SK-N-SH treated with all-trans-retinoic acid at 6 μM for 48 hours (cell line): ENCODE results near the gene CCDC194.
A peak's percentile ranks its signal among the peaks of the same experiment; 100 is the strongest.

ENCODE experiments used
- ATAC-seq: fragments of 200-7000 bp; cut with Tn5 transposase; 3 replicates; pipeline ENCODE4 v1.9.1; 2020; ENCODE audit warnings: mild to moderate bottlenecking, moderate library complexity
- ARNTL ChIP-seq: fragments of 450-650 bp; formaldehyde crosslinking; IDR thresholded peaks from 2 replicates; pipeline ENCODE4 v1.5.0; 2020; ENCODE audit warnings: low read depth, mild to moderate bottlenecking, moderate library complexity, borderline replicate concordance
- BACH2 ChIP-seq: fragments of 250-450 bp; sonication (Bioruptor Pico); IDR thresholded peaks from 2 replicates; pipeline ENCODE4 v1.9.0; 2021; ENCODE audit warnings: mild to moderate bottlenecking, borderline replicate concordance
- CREB5 ChIP-seq: fragments of 250-450 bp; sonication (Bioruptor Pico); IDR thresholded peaks from 2 replicates; pipeline ENCODE4 v1.5.1; 2020; ENCODE audit warnings: low read depth, mild to moderate bottlenecking, moderate library complexity
- CSDC2 ChIP-seq: fragments of 250-450 bp; sonication (Bioruptor Pico); IDR thresholded peaks from 2 replicates; pipeline ENCODE4 v1.5.0; 2020; ENCODE audit warnings: mild to moderate bottlenecking, moderate library complexity
- CSRNP3 ChIP-seq: fragments of 250-450 bp; sonication (Bioruptor Pico); IDR thresholded peaks from 2 replicates; pipeline ENCODE4 v1.5.1; 2021; ENCODE audit warnings: mild to moderate bottlenecking, moderate library complexity
- ESRRG ChIP-seq: fragments of 250-450 bp; sonication (Bioruptor Pico); IDR thresholded peaks from 2 replicates; pipeline ENCODE4 v1.6.1; 2021; ENCODE audit warnings: mild to moderate bottlenecking
- GLIS3 ChIP-seq: fragments of 250-450 bp; sonication (Bioruptor Pico); IDR thresholded peaks from 2 replicates; pipeline ENCODE4 v1.5.0; 2020; ENCODE audit warnings: mild to moderate bottlenecking, moderate library complexity
- ISL1 ChIP-seq: fragments of 250-450 bp; sonication (Bioruptor Pico); IDR thresholded peaks from 2 replicates; pipeline ENCODE4 v2.1.2; 2022; ENCODE audit warnings: mild to moderate bottlenecking, moderate library complexity
- OSR1 ChIP-seq: fragments of 250-450 bp; sonication (Bioruptor Pico); IDR thresholded peaks from 2 replicates; pipeline ENCODE4 v1.8.0; 2022; ENCODE audit warnings: moderate library complexity, mild to moderate bottlenecking, inconsistent platforms
- PATZ1 ChIP-seq: fragments of 250-450 bp; sonication (Bioruptor Pico); IDR thresholded peaks from 2 replicates; pipeline ENCODE4 v1.8.0; 2020; ENCODE audit warnings: mild to moderate bottlenecking, moderate library complexity, borderline replicate concordance
- PPARA ChIP-seq: fragments of 250-450 bp; sonication (Bioruptor Pico); IDR thresholded peaks from 2 replicates; pipeline ENCODE4 v1.5.0; 2020; ENCODE audit warnings: mild to moderate bottlenecking, borderline replicate concordance
- RARB ChIP-seq: fragments of 250-450 bp; sonication (Bioruptor Pico); IDR thresholded peaks from 2 replicates; pipeline ENCODE4 v1.8.0; 2021; ENCODE audit warnings: mild to moderate bottlenecking, moderate library complexity
- SNAI2 ChIP-seq: fragments of 250-450 bp; sonication (Bioruptor Pico); IDR thresholded peaks from 2 replicates; pipeline ENCODE4 v1.5.0; 2020; ENCODE audit warnings: mild to moderate bottlenecking, moderate library complexity
- TCF4 ChIP-seq: fragments of 250-450 bp; sonication (Bioruptor Pico); IDR thresholded peaks from 2 replicates; pipeline ENCODE4 v1.8.0; 2021; ENCODE audit warnings: mild to moderate bottlenecking, moderate library complexity, borderline replicate concordance
- TOX ChIP-seq: fragments of 250-450 bp; sonication (Bioruptor Pico); IDR thresholded peaks from 2 replicates; pipeline ENCODE4 v1.8.0; 2021; ENCODE audit warnings: mild to moderate bottlenecking, moderate library complexity, borderline replicate concordance
- ZC3H10 ChIP-seq: fragments of 250-450 bp; sonication (Bioruptor Pico); IDR thresholded peaks from 2 replicates; pipeline ENCODE4 v1.5.1; 2021; ENCODE audit warnings: mild to moderate bottlenecking, moderate library complexity
- ZFP3 ChIP-seq: fragments of 250-450 bp; sonication (Bioruptor Pico); IDR thresholded peaks from 2 replicates; pipeline ENCODE4 v1.5.0; 2020; ENCODE audit warnings: mild to moderate bottlenecking, moderate library complexity
- ZFP30 ChIP-seq: fragments of 450-650 bp; formaldehyde crosslinking; IDR thresholded peaks from 2 replicates; pipeline ENCODE4 v1.5.0; 2022; ENCODE audit warnings: mild to moderate bottlenecking, moderate library complexity
- ZNF70 ChIP-seq: fragments of 450-650 bp; formaldehyde crosslinking; IDR thresholded peaks from 2 replicates; pipeline ENCODE4 v1.5.0; 2020; ENCODE audit warnings: mild to moderate bottlenecking, moderate library complexity
- ZNF8 ChIP-seq: fragments of 450-650 bp; formaldehyde crosslinking; IDR thresholded peaks from 2 replicates; pipeline ENCODE4 v1.5.0; 2020; ENCODE audit warnings: mild to moderate bottlenecking, moderate library complexity
- TF ChIP-seq, protein P1 (sequence below): fragments of 250-450 bp; sonication (Bioruptor Pico); IDR thresholded peaks from 2 replicates; pipeline ENCODE4 v1.5.0; 2020; ENCODE audit warnings: mild to moderate bottlenecking, moderate library complexity
- TF ChIP-seq, protein P2 (sequence below): fragments of 250-450 bp; sonication (Bioruptor Pico); IDR thresholded peaks from 2 replicates; pipeline ENCODE4 v1.8.0; 2021; ENCODE audit warnings: low read depth, mild to moderate bottlenecking, moderate library complexity, borderline replicate concordance

Gene CCDC194

GRCh38 chr19:17404015-17404414, 10.0 kb upstream of the CCDC194 start:
- TF ChIP-seq TCF4 (CRISPR knock-in tag) (no peak), CSDC2 (CRISPR knock-in tag) (no peak), ZNF8 (CRISPR knock-in tag) (no peak), ESRRG (CRISPR knock-in tag) (no peak), ZFP3 (no peak), RARB (CRISPR knock-in tag) (no peak), CREB5 (CRISPR knock-in tag) (no peak), GLIS3 (CRISPR knock-in tag) (no peak), ZNF70 (no peak), PPARA (CRISPR knock-in tag) (no peak)
- TF ChIP-seq, protein P1, sequence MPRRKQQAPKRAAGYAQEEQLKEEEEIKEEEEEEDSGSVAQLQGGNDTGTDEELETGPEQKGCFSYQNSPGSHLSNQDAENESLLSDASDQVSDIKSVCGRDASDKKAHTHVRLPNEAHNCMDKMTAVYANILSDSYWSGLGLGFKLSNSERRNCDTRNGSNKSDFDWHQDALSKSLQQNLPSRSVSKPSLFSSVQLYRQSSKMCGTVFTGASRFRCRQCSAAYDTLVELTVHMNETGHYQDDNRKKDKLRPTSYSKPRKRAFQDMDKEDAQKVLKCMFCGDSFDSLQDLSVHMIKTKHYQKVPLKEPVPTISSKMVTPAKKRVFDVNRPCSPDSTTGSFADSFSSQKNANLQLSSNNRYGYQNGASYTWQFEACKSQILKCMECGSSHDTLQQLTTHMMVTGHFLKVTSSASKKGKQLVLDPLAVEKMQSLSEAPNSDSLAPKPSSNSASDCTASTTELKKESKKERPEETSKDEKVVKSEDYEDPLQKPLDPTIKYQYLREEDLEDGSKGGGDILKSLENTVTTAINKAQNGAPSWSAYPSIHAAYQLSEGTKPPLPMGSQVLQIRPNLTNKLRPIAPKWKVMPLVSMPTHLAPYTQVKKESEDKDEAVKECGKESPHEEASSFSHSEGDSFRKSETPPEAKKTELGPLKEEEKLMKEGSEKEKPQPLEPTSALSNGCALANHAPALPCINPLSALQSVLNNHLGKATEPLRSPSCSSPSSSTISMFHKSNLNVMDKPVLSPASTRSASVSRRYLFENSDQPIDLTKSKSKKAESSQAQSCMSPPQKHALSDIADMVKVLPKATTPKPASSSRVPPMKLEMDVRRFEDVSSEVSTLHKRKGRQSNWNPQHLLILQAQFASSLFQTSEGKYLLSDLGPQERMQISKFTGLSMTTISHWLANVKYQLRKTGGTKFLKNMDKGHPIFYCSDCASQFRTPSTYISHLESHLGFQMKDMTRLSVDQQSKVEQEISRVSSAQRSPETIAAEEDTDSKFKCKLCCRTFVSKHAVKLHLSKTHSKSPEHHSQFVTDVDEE (CRISPR knock-in tag), result no peak
- no peak for ATAC-seq

DNA sequence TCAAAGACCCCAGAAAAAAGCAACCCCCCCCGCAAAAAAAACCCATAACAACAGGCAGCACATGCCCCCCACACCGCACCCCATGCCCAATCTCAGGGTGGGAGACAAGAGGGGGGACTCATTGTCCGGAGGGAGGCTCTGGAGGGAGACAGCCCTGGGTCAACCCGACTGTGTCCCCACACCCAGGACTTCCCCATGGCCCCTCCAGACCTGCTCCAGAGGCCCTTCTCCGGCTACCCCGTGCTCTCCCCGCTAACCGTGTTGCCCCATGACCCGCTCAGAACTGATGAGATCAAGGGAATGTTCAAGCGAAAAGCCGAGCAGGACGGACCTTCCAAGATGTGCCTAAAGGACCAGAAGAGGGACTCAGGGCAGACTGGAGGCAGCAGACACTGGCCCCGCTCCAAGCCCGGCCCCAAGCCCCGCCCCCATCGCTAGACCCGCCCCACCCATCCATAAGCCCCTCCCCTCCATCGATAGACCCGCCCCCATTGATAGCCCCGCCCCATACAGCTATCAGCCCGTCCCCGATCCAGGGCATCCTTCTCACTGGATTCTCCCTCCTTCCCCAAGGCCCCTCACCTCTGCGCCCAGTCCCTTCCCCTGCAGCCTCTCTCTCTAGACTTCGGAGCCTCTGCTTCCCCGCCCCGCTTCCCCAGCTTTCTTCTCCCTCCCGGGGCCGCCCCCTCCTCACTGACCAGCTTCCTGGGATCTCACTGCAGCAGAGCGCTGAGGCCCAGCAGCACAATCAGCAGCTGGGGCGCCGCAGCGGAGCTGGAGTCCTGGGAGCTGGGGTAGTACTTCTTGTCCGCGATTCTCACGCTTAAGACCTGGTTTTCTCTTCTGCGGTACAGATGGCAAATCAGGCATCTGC, 9.2 kb upstream of the CCDC194 start:
- TF ChIP-seq BACH2 (CRISPR knock-in tag), result no peak
- TF ChIP-seq ZNF70, result no peak
- TF ChIP-seq CSRNP3, result no peak
- no peak for TF ChIP-seq ESRRG (CRISPR knock-in tag)
- TF ChIP-seq, protein P2, sequence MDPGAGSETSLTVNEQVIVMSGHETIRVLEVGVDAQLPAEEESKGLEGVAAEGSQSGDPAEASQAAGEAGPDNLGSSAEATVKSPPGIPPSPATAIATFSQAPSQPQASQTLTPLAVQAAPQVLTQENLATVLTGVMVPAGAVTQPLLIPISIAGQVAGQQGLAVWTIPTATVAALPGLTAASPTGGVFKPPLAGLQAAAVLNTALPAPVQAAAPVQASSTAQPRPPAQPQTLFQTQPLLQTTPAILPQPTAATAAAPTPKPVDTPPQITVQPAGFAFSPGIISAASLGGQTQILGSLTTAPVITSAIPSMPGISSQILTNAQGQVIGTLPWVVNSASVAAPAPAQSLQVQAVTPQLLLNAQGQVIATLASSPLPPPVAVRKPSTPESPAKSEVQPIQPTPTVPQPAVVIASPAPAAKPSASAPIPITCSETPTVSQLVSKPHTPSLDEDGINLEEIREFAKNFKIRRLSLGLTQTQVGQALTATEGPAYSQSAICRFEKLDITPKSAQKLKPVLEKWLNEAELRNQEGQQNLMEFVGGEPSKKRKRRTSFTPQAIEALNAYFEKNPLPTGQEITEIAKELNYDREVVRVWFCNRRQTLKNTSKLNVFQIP (CRISPR knock-in tag), result no peak
- TF ChIP-seq SNAI2, result no peak
- no peak for TF ChIP-seq GLIS3 (CRISPR knock-in tag)
- TF ChIP-seq PATZ1 (CRISPR knock-in tag), result no peak
- TF ChIP-seq RARB (CRISPR knock-in tag), result no peak
- TF ChIP-seq CSDC2 (CRISPR knock-in tag), result no peak
- TF ChIP-seq ZFP3, result no peak
- TF ChIP-seq PPARA (CRISPR knock-in tag), result no peak
- TF ChIP-seq, protein P1 (CRISPR knock-in tag), result no peak
- TF ChIP-seq ZC3H10, result no peak
- TF ChIP-seq ISL1 (CRISPR knock-in tag), result no peak
- TF ChIP-seq ZNF8 (CRISPR knock-in tag), result no peak
- TF ChIP-seq ARNTL (CRISPR knock-in tag), result no peak
- TF ChIP-seq ZFP30 (CRISPR knock-in tag), result no peak
- TF ChIP-seq TOX (CRISPR knock-in tag), result no peak
- TF ChIP-seq OSR1 (CRISPR knock-in tag), result no peak
- peak; percentile 65 for ATAC-seq
